ENCODE data around the gene KANK4. TPM values are rescaled to one million over a fixed set of nuclear protein-coding genes. Genes with fewer than 3 reads are reported as not detected.

KANK4 gene
- total and polyA plus RNA-seq, 2 of the 4 experiments (the other 2 are of a cell fraction): not detected

DNA sequence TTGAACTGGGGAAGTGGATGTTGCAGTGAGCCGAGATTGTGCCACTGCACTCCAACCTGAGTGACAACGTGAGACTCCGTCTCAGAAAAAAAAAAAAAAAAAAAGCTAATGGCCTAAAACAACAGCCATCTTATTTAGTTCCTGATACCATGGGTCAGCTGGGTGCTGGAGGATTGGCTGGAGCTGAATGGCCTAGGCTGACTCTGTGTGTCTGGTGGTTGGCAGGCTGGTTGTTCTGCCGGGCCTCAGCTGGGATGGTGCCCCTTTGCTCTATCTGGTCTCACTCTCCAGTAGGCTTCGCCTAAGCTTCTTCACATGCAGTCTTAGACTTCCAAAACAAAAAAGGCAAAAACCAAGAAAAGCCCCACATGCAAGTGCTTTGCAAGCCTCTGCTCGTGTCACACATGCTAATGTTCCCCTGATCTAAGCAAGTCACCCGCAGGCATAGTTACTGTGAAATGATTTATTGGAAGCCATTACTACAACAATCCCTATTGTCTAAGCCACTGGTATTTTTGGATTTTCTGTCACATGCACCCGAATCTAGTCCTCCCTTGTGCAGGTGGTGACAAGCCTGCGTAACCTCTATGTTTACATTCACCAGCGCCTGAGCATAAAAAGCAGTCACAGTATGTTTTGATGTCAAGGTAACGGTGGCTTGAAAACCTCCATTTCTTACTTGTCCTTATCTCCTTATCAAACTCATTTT, 39.6 kb upstream of the KANK4 start:
- Histone ChIP-seq H3K9me3 (ENCODE audit: control insufficient read depth, insufficient read depth, low read length) (no peaks in the 10 kb centered on the region), H3K27ac (ENCODE audit: insufficient read depth, low read length) (no peak overlapping the region), H3K9ac (ENCODE audit: low read depth, low read length) (no peak overlapping the region), H4K91ac (ENCODE audit: insufficient read depth, low read depth, low read length) (no peak overlapping the region), H3K4me1 (ENCODE audit: control insufficient read depth, insufficient read depth, low read length) (no peaks in the 10 kb centered on the region), H4K8ac (ENCODE audit: low read depth in 2 of 2, low read length in 2 of 2) (no peak overlapping the region), H3K4ac (ENCODE audit: low read depth, low read length) (no peak overlapping the region), H2BK15ac (ENCODE audit: low read depth, low read length) (no peak overlapping the region), H2AK5ac (ENCODE audit: low read depth, low read length) (no peak overlapping the region), H3K4me3 (ENCODE audit: insufficient read depth, low read depth, low read length) (no peak overlapping the region), H2AFZ (replicated peaks; ENCODE audit: low read length, poor library complexity) (no peak overlapping the region), H3K36me3 (ENCODE audit: control insufficient read depth, insufficient read depth, low read length) (no peaks in the 10 kb centered on the region), H3K9me1 (ENCODE audit: insufficient read depth, low read length) (no peaks in the 10 kb centered on the region), H2BK5ac (ENCODE audit: low read depth, low read length, poor library complexity, severe bottlenecking) (no peak overlapping the region), H2BK120ac (ENCODE audit: low read depth, low read length) (no peak overlapping the region), H3K79me1 (ENCODE audit: low read depth in 1 of 2, low read length in 2 of 2) (no peaks in the 10 kb centered on the region), H3K18ac (ENCODE audit: low read depth, low read length) (no peak overlapping the region), H2BK20ac (ENCODE audit: low read depth, low read length) (no peak overlapping the region), H3K27me3 (ENCODE audit: control insufficient read depth, insufficient read depth, low read length) (no peaks in the 10 kb centered on the region), H3K56ac (ENCODE audit: extremely low read depth, insufficient read depth, low read length) (no peak overlapping the region), H4K5ac (ENCODE audit: low read depth, low read length) (no peak overlapping the region), H4K20me1 (ENCODE audit: insufficient read depth, low read length) (no peaks in the 10 kb centered on the region), H3K23ac (ENCODE audit: low read depth, low read length) (no peak overlapping the region), H2AK9ac (replicated peaks; ENCODE audit: low read depth, low read length, poor library complexity) (no peak overlapping the region), H3K14ac (replicated peaks; ENCODE audit: low read depth, low read length) (no peak overlapping the region), H3K4me2 (ENCODE audit: low read depth, low read length) (no peak overlapping the region)
- in situ Hi-C loops (cut with MboI; ENCODE audit: low sequenced_read_pairs): no loop called here
- DNase-seq: no peak
- TF ChIP-seq BHLHE40 (IDR thresholded peaks at IDR 0.05; ENCODE audit: low read depth, low read length) (no peak), POLR2A (IDR thresholded peaks at IDR 0.05; ENCODE audit: low read depth, low read length) (no peak), FOS (IDR thresholded peaks at IDR 0.05; ENCODE audit: low read depth, low read length) (no peak), SMC3 (IDR thresholded peaks at IDR 0.05; ENCODE audit: low read depth, low read length) (no peak), CHD1 (IDR thresholded peaks at IDR 0.05; ENCODE audit: low read depth, low read length) (no peak), CEBPB (IDR thresholded peaks at IDR 0.05; ENCODE audit: low read depth, low read length) (no peak), MAFK (IDR thresholded peaks at IDR 0.05; ENCODE audit: low read depth, low read length) (no peak), RFX5 (IDR thresholded peaks at IDR 0.05; ENCODE audit: low read depth, low read length) (no peak), NFE2L2 (IDR thresholded peaks at IDR 0.05; ENCODE audit: low read depth, low read length) (no peak), MXI1 (IDR thresholded peaks at IDR 0.05; ENCODE audit: borderline replicate concordance, low read depth, low read length) (no peak), RCOR1 (IDR thresholded peaks at IDR 0.05; ENCODE audit: insufficient replicate concordance, low read length) (no peak), RAD21 (IDR thresholded peaks at IDR 0.05; ENCODE audit: low read length) (no peak), MAZ (IDR thresholded peaks at IDR 0.05; ENCODE audit: borderline replicate concordance, low read depth, low read length) (no peak)
- TF ChIP-seq, protein P1, sequence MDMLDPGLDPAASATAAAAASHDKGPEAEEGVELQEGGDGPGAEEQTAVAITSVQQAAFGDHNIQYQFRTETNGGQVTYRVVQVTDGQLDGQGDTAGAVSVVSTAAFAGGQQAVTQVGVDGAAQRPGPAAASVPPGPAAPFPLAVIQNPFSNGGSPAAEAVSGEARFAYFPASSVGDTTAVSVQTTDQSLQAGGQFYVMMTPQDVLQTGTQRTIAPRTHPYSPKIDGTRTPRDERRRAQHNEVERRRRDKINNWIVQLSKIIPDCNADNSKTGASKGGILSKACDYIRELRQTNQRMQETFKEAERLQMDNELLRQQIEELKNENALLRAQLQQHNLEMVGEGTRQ (IDR thresholded peaks at IDR 0.05; ENCODE audit: low read depth, low read length): no peak
- TF ChIP-seq, protein P2, sequence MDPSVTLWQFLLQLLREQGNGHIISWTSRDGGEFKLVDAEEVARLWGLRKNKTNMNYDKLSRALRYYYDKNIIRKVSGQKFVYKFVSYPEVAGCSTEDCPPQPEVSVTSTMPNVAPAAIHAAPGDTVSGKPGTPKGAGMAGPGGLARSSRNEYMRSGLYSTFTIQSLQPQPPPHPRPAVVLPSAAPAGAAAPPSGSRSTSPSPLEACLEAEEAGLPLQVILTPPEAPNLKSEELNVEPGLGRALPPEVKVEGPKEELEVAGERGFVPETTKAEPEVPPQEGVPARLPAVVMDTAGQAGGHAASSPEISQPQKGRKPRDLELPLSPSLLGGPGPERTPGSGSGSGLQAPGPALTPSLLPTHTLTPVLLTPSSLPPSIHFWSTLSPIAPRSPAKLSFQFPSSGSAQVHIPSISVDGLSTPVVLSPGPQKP (IDR thresholded peaks at IDR 0.05; ENCODE audit: borderline replicate concordance, low read depth, low read length): no peak
- TF ChIP-seq, protein P3, sequence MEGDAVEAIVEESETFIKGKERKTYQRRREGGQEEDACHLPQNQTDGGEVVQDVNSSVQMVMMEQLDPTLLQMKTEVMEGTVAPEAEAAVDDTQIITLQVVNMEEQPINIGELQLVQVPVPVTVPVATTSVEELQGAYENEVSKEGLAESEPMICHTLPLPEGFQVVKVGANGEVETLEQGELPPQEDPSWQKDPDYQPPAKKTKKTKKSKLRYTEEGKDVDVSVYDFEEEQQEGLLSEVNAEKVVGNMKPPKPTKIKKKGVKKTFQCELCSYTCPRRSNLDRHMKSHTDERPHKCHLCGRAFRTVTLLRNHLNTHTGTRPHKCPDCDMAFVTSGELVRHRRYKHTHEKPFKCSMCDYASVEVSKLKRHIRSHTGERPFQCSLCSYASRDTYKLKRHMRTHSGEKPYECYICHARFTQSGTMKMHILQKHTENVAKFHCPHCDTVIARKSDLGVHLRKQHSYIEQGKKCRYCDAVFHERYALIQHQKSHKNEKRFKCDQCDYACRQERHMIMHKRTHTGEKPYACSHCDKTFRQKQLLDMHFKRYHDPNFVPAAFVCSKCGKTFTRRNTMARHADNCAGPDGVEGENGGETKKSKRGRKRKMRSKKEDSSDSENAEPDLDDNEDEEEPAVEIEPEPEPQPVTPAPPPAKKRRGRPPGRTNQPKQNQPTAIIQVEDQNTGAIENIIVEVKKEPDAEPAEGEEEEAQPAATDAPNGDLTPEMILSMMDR (conservative IDR thresholded peaks at IDR 0.05; ENCODE audit: low read depth, low read length): no peak
- BruUV-seq (replicated peaks): no TSS peak
- 40% methylated on average over 1 of the region's 11 CpGs; no CpG with 5 or more reads in 1 of the 2 experiments for WGBS, 2 experiments (ENCODE audit: extremely low coverage in 2 of 2, insufficient read length in 1 of 2)
- ATAC-seq (ENCODE audit: low read depth): no peak
- dilution Hi-C loops (cut with HindIII; ENCODE audit: low sequenced_read_pairs, unreplicated experiment): no loop called here
- POLR2A ChIA-PET (ENCODE audit: unreplicated experiment): no interaction called here
- intact Hi-C loops (cut with micrococcal nuclease): no loop called here
- CTCF ChIA-PET: no interaction called here

Measured in IMR-90 (cell line).